Spleen (tissue), 11 donors: ENCODE measurements around the gene LRMDA. TPM values are rescaled to one million over a fixed set of nuclear protein-coding genes. Genes with fewer than 3 reads are reported as not detected.

ENCODE experiments used
- DNase-seq: peaks from one replicate; pipeline ENCODE4 v3.0.0-alpha.2; 2020
- H3K27ac ChIP-seq, 8 donors: fragments of 200-600 bp; sonication (generic) in 7 of 8; 1 replicate in 4 of 8; 2 replicates in 4 of 8; pipeline versions ENCODE4 v1.5.0 to v1.8.0; 2016 to 2021; ENCODE audit warnings: inconsistent platforms in 4 of 8, mild to moderate bottlenecking in 4 of 8, moderate library complexity in 1 of 8
- H3K27me3 ChIP-seq, 7 donors: fragments of 200-600 bp; sonication (generic) in 6 of 7; replicated peaks in 1 of 7; 1 replicate in 4 of 7; 2 replicates in 3 of 7; pipeline versions ENCODE4 v1.5.0 to v1.8.0; 2016 to 2021; ENCODE audit warnings: inconsistent platforms in 3 of 7, mild to moderate bottlenecking in 1 of 7
- H3K36me3 ChIP-seq, 6 donors: fragments of 200-600 bp; sonication (generic) in 5 of 6; 1 replicate in 4 of 6; 2 replicates in 2 of 6; pipeline versions ENCODE4 v1.5.0 to v1.8.0; 2016 to 2021; ENCODE audit warnings: inconsistent platforms in 2 of 6
- H3K4me1 ChIP-seq, 6 donors: fragments of 200-600 bp; sonication (generic) in 5 of 6; 1 replicate in 3 of 6; 2 replicates in 3 of 6; pipeline versions ENCODE4 v1.5.0 to v1.8.0; 2016 to 2021; ENCODE audit warnings: inconsistent platforms in 3 of 6
- H3K4me3 ChIP-seq, 8 donors: fragments of 200-600 bp; sonication (generic) in 7 of 8; 1 replicate in 4 of 8; 2 replicates in 4 of 8; pipeline versions ENCODE4 v1.5.0 to v1.8.0; 2016 to 2021; ENCODE audit warnings: inconsistent platforms in 4 of 8, mild to moderate bottlenecking in 4 of 8, moderate library complexity in 2 of 8
- H3K9me3 ChIP-seq, 8 donors: fragments of 200-600 bp; sonication (generic) in 7 of 8; 1 replicate in 4 of 8; 2 replicates in 4 of 8; pipeline versions ENCODE4 v1.5.0 to v1.8.0; 2016 to 2021; ENCODE audit warnings: inconsistent platforms in 4 of 8
- CTCF ChIP-seq, 11 experiments: fragments of 200-600 bp in 7 of 11; fragments of 450-650 bp in 4 of 11; sonication (generic) in 4 of 11; IDR thresholded peaks in 8 of 11; conservative IDR thresholded peaks in 3 of 11; 1 replicate in 7 of 11; 2 replicates in 4 of 11; pipeline versions ENCODE4 v1.4.0 to v1.8.0; 2016 to 2021; ENCODE audit warnings: antibody characterized with exemption in 11 of 11, inconsistent platforms in 4 of 11, mild to moderate bottlenecking in 1 of 11
- POLR2A ChIP-seq, 3 donors: fragments of 450-650 bp; IDR thresholded peaks; one replicate each; pipeline ENCODE4 v1.5.1; 2017; ENCODE audit warnings: antibody characterized with exemption in 3 of 3, mild to moderate bottlenecking in 1 of 3
- POLR2AphosphoS5 ChIP-seq, 3 donors: sonication (generic); formaldehyde crosslinking; IDR thresholded peaks; one replicate each; pipeline ENCODE4 v1.5.1; 2017; ENCODE audit warnings: antibody characterized with exemption in 3 of 3
- WGBS, 5 donors: extraction: QIAGEN DNeasy Blood & Tissue Kit in 3 of 5; methylation state at CpG; one replicate each; pipeline versions ENCODE4 v1.1.5 to v1.1.7; 2013 to 2018; 5-methylcytosine and 5-hydroxymethylcytosine counted together
- intact Hi-C: fragments of 100-400 bp; cut with DNase I; formaldehyde crosslinking; loops from one replicate; pipeline ENCODE4 v1.15.0; 2023; ENCODE audit warnings: low total_unique reads
- polyA plus RNA-seq, 3 donors: library from polyadenylated mRNA; stranded (reverse); fragments of 200-250 nt; gene quantifications; one replicate each; pipeline ENCODE4 v1.2.1, GENCODE V29; 2013
- total RNA-seq, 7 donors: library from RNA; depleted of rRNA in 3 of 7; stranded (reverse); fragments of >200 nt in 3 of 7; fragmentation: NEBNext Ultra II Directional in 4 of 7; extraction: Animal tissue kit (Norgen Biotek cat#: 25700) in 4 of 7; gene quantifications; one replicate each; pipeline versions ENCODE4 v1.1.0 to v1.2.1, GENCODE V29; 2016 to 2021
- donor health status: healthy with polysubstance abuse.
- donor health status: DM: no; HTN: no; CAD: no; lungs with moderate emphysema.
- donor health status: DM: no; HTN: no; CAD: no.
- donor health status: Bipolar disorder and iron deficiency.
- donor health status: healthy.
- donor health status: DM: no; HTN: no; CAD: no.
- donor health status: DM: yes; HTN: yes; CAD: no.

Gene LRMDA
- total and polyA plus RNA-seq, 10 donors, result 7.3 to 46.6 (median 28.2) TPM

DNA sequence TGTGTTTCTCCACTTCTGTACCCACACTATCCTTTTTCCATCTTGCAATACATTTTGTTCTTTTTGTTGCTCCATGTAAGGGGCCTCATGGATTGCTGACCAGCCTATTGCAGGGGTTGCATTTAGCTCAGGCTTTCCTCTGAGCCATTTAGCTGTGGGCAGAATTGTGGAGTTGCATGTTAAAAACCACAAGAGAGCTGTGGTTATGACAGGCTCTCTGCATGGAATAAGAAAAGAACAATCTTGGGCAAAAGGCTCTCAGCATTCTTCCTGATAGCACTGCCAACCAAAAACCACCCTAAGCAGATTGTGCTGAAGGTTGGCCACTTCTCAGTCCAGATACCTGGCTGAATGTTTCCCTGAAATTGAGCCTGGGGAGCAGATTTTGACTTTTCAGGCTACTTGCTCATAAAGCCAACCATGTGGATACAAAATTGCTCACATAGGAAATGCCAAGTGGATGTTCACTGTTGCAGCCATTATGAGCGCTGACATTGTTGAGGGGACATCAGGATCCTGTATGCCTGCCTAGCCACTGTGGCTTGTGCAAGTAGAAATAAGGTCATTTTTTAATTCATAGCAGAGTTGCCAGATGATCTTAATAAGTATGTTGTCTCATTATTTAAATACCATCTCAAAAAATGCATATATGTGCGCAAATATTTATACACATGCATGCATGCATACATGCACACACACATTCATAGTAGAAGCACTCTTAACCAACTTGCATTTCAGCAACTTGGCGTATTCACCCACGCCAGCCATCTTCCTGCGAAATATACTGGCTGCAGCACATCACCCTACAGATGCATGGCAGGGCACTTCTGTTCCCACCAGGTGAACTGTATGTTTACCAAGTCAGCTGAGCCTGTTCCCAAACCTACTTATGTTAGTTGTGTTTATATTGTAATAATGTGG, 695.4 kb downstream of the LRMDA start:
- no peak overlapping the region for H3K27ac ChIP-seq
- H3K27me3 ChIP-seq, result no peaks in the 10 kb centered on the region
- intact Hi-C loops, result no loop called here
- no peaks in the 10 kb centered on the region for H3K36me3 ChIP-seq
- H3K4me1 ChIP-seq, result peaks cover 0 to 3% (median 0%) of the 10 kb centered on the region in 6 donors
- H3K4me3 ChIP-seq, result no peak overlapping the region
- no peaks in the 10 kb centered on the region for H3K9me3 ChIP-seq
- no peak for DNase-seq
- TF ChIP-seq CTCF (IDR thresholded peaks at IDR 0.05 in 8 of 11, conservative IDR thresholded peaks at IDR 0.05 in 3 of 11) (no peak), POLR2A (IDR thresholded peaks at IDR 0.05) (no peak), POLR2AphosphoS5 (IDR thresholded peaks at IDR 0.05) (no peak)
- WGBS, 5 donors, result 91 to 97% (median 91%) methylated on average over 5 of the region's 5 CpGs

GRCh38 chr10:76127984-76128589, 696.7 kb downstream of the LRMDA start:
- WGBS, 5 donors, result 60 to 85% (median 76%) methylated on average over 6 of the region's 6 CpGs
- Histone ChIP-seq H3K27ac (no peak overlapping the region), H3K9me3 (no peaks in the 10 kb centered on the region), H3K36me3 (no peaks in the 10 kb centered on the region), H3K27me3 (no peaks in the 10 kb centered on the region), H3K4me1 (peaks cover 0 to 3% (median 0%) of the 10 kb centered on the region in 6 donors), H3K4me3 (no peak overlapping the region)
- intact Hi-C loops, result no loop called here
- TF ChIP-seq POLR2A (IDR thresholded peaks at IDR 0.05) (no peak), CTCF (IDR thresholded peaks at IDR 0.05 in 8 of 11, conservative IDR thresholded peaks at IDR 0.05 in 3 of 11) (no peak), POLR2AphosphoS5 (IDR thresholded peaks at IDR 0.05) (no peak)
- DNase-seq, result no peak

- intact Hi-C loops, result no loop called here
- TF ChIP-seq CTCF (IDR thresholded peaks at IDR 0.05 in 8 of 11, conservative IDR thresholded peaks at IDR 0.05 in 3 of 11) (no peak), POLR2A (IDR thresholded peaks at IDR 0.05) (no peak), POLR2AphosphoS5 (IDR thresholded peaks at IDR 0.05) (no peak)
- Histone ChIP-seq H3K4me3 (no peak overlapping the region), H3K27me3 (no peaks in the 10 kb centered on the region), H3K9me3 (no peaks in the 10 kb centered on the region), H3K36me3 (no peaks in the 10 kb centered on the region), H3K4me1 (peaks cover 0 to 3% (median 0%) of the 10 kb centered on the region in 6 donors), H3K27ac (no peak overlapping the region)
- 93 to 100% (median 97%) methylated on average over 2 of the region's 2 CpGs for WGBS, 5 donors
- DNase-seq, result no peak
These were observed 697.8 kb downstream of the LRMDA start for GRCh38 chr10:76129213-76129612.

GRCh38 chr10:76130892-76131291, 699.5 kb downstream of the LRMDA start:
- no peak for TF ChIP-seq POLR2AphosphoS5 (IDR thresholded peaks at IDR 0.05)
- TF ChIP-seq POLR2A (IDR thresholded peaks at IDR 0.05), result no peak
- no peak for TF ChIP-seq CTCF (IDR thresholded peaks at IDR 0.05 in 8 of 11, conservative IDR thresholded peaks at IDR 0.05 in 3 of 11)

More at GRCh38 chr10:76130892-76131291, 699.5 kb downstream of the LRMDA start:
- Histone ChIP-seq H3K9me3 (no peaks in the 10 kb centered on the region), H3K36me3 (no peaks in the 10 kb centered on the region), H3K4me1 (peaks cover 0 to 3% (median 0%) of the 10 kb centered on the region in 6 donors), H3K4me3 (no peak overlapping the region), H3K27ac (no peak overlapping the region), H3K27me3 (no peaks in the 10 kb centered on the region)
- intact Hi-C loops, result no loop called here
- no peak for DNase-seq
- 78 to 98% (median 90%) methylated on average over 7 of the region's 7 CpGs for WGBS, 5 donors
